Measurements from ENCODE around the gene RCL1.

- no peak for TF ChIP-seq POLR2A (IDR thresholded peaks at IDR 0.05)
- no peak for TF ChIP-seq CTCF (IDR thresholded peaks at IDR 0.05)
Measured at GRCh38 chr9:4828761-4829160, 36.0 kb downstream of the RCL1 start.

Data from uterus (tissue), 2 donors.